ENCODE results near the gene ZNF438. TPM values are rescaled to one million over a fixed set of nuclear protein-coding genes. Genes with fewer than 3 reads are reported as not detected.

The ZNF438 gene
- total RNA-seq, 1 donor = 4.3 TPM

GRCh38 chr10:30818854-30819253, 212.8 kb downstream of the ZNF438 start:
- peak; percentile 78 for DNase-seq (ENCODE audit: insufficient read length, low spot score, missing footprints)
- no peaks in the 10 kb centered on the region for H3K36me3 ChIP-seq (ENCODE audit: insufficient read depth, low read length)
- H2AFZ ChIP-seq (ENCODE audit: low read length) = peak overlapping the region; percentile 49
- no peaks in the 10 kb centered on the region for H3K9me3 ChIP-seq (ENCODE audit: low read depth, low read length)
- peak overlapping the region; percentile 69 for H3K27ac ChIP-seq (ENCODE audit: low read depth, low read length)
- H4K20me1 ChIP-seq (ENCODE audit: insufficient read depth, low read length) = no peaks in the 10 kb centered on the region
- peaks cover 33% of the 10 kb centered on the region for H3K4me1 ChIP-seq (ENCODE audit: insufficient read depth, low read length)
- H3K4me2 ChIP-seq (ENCODE audit: insufficient read depth, low read length) = peak overlapping the region; percentile 70
- H3K79me2 ChIP-seq (ENCODE audit: insufficient read depth, low read length) = no peaks in the 10 kb centered on the region
- no peaks in the 10 kb centered on the region for H3K27me3 ChIP-seq (ENCODE audit: insufficient read depth, low read length)
- no peak for TF ChIP-seq CTCF (IDR thresholded peaks at IDR 0.05; ENCODE audit: extremely low read depth, low read depth, low read length)
- H3K4me3 ChIP-seq (ENCODE audit: insufficient read depth, low read length) = peak overlapping the region; percentile 30

DNA sequence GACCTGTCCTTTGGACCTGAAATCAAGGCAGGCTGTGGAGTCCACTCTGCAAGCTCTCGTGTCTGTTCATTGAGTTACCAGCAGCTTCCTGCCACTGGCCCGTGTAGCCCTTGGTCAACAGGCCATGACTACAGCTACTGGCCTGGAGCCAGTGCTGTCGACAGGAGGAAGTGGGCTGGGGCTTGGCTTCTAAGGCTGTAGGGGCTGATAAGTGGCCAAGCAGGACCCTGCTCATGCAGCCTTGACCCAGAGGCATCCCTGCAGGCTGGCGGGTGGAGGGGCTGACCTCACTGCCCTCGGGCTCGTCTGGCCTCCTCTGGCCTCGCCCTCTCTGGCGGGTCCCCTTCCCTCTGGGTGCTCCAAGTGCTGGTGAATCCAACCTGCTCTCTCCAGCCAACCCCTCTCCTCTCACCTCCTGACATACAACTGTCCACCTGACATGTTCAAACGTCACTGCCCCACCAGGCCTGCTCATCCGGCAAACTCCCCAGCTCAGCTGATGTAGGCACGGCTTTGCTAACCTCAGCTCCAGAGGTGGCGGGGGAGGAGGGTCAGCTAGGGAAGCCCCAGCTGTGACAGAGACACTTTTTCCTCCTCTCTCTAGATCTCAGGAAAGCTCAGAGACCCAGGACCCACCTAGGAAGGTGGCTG, 213.5 kb downstream of the ZNF438 start:
- H2AFZ ChIP-seq (ENCODE audit: low read length) = no peak overlapping the region
- H3K9me3 ChIP-seq (ENCODE audit: low read depth, low read length) = no peaks in the 10 kb centered on the region
- DNase-seq (ENCODE audit: insufficient read length, low spot score, missing footprints) = peak; percentile 73
- no peak for TF ChIP-seq CTCF (IDR thresholded peaks at IDR 0.05; ENCODE audit: extremely low read depth, low read depth, low read length)
- no peaks in the 10 kb centered on the region for H3K79me2 ChIP-seq (ENCODE audit: insufficient read depth, low read length)
- H3K27ac ChIP-seq (ENCODE audit: low read depth, low read length) = no peak overlapping the region
- peaks cover 40% of the 10 kb centered on the region for H3K4me1 ChIP-seq (ENCODE audit: insufficient read depth, low read length)
- H3K4me2 ChIP-seq (ENCODE audit: insufficient read depth, low read length) = no peak overlapping the region
- no peak overlapping the region for H3K4me3 ChIP-seq (ENCODE audit: insufficient read depth, low read length)
- H4K20me1 ChIP-seq (ENCODE audit: insufficient read depth, low read length) = no peaks in the 10 kb centered on the region
- H3K27me3 ChIP-seq (ENCODE audit: insufficient read depth, low read length) = no peaks in the 10 kb centered on the region
- no peaks in the 10 kb centered on the region for H3K36me3 ChIP-seq (ENCODE audit: insufficient read depth, low read length)

DNA sequence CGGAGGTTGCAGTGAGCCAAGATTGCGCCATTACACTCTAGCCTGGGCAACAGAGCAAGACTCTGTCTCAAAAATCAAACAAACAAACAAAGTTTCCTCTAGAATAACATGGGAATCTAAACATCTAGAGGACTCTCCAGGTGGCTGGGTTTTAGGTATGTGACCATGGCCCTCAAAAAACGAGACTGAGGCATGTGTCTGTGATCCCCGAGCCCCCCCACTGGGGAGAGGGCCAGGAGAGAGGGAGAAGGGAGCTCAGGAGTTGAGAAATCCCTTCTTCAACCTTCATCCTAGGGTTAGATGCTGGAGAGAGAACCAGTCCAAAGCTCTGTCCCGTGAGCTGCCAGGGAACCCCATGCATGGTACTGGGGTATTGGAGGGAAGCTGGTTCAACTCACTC, 214.1 kb downstream of the ZNF438 start:
- TF ChIP-seq CTCF (IDR thresholded peaks at IDR 0.05; ENCODE audit: extremely low read depth, low read depth, low read length) = no peak
- no peak overlapping the region for H3K4me3 ChIP-seq (ENCODE audit: insufficient read depth, low read length)
- H4K20me1 ChIP-seq (ENCODE audit: insufficient read depth, low read length) = no peaks in the 10 kb centered on the region
- H3K4me2 ChIP-seq (ENCODE audit: insufficient read depth, low read length) = no peak overlapping the region
- no peak overlapping the region for H2AFZ ChIP-seq (ENCODE audit: low read length)
- no peaks in the 10 kb centered on the region for H3K79me2 ChIP-seq (ENCODE audit: insufficient read depth, low read length)
- H3K36me3 ChIP-seq (ENCODE audit: insufficient read depth, low read length) = no peaks in the 10 kb centered on the region
- peaks cover 46% of the 10 kb centered on the region for H3K4me1 ChIP-seq (ENCODE audit: insufficient read depth, low read length)
- H3K9me3 ChIP-seq (ENCODE audit: low read depth, low read length) = no peaks in the 10 kb centered on the region
- no peak for DNase-seq (ENCODE audit: insufficient read length, low spot score, missing footprints)
- H3K27ac ChIP-seq (ENCODE audit: low read depth, low read length) = no peak overlapping the region
- no peaks in the 10 kb centered on the region for H3K27me3 ChIP-seq (ENCODE audit: insufficient read depth, low read length)

GRCh38 chr10:30816820-30817171, 214.9 kb downstream of the ZNF438 start:
- no peaks in the 10 kb centered on the region for H3K9me3 ChIP-seq (ENCODE audit: low read depth, low read length)
- no peaks in the 10 kb centered on the region for H3K27me3 ChIP-seq (ENCODE audit: insufficient read depth, low read length)
- no peak for TF ChIP-seq CTCF (IDR thresholded peaks at IDR 0.05; ENCODE audit: extremely low read depth, low read depth, low read length)
- H3K36me3 ChIP-seq (ENCODE audit: insufficient read depth, low read length) = no peaks in the 10 kb centered on the region
- H3K79me2 ChIP-seq (ENCODE audit: insufficient read depth, low read length) = no peaks in the 10 kb centered on the region
- H4K20me1 ChIP-seq (ENCODE audit: insufficient read depth, low read length) = no peaks in the 10 kb centered on the region
- peaks cover 53% of the 10 kb centered on the region for H3K4me1 ChIP-seq (ENCODE audit: insufficient read depth, low read length)
- DNase-seq (ENCODE audit: insufficient read length, low spot score, missing footprints) = no peak
- no peak overlapping the region for H2AFZ ChIP-seq (ENCODE audit: low read length)
- H3K4me2 ChIP-seq (ENCODE audit: insufficient read depth, low read length) = no peak overlapping the region
- H3K27ac ChIP-seq (ENCODE audit: low read depth, low read length) = no peak overlapping the region
- no peak overlapping the region for H3K4me3 ChIP-seq (ENCODE audit: insufficient read depth, low read length)

All from osteoblast (primary cell).